Transverse colon (tissue), 4 donors: ENCODE results near the gene PKD2. TPM values are rescaled to one million over a fixed set of nuclear protein-coding genes. Genes with fewer than 3 reads are reported as not detected.

ENCODE experiments used
- DNase-seq: peaks from one replicate; pipeline ENCODE4 v3.0.0-alpha.2; 2019
- H3K27ac ChIP-seq, 4 donors: fragments of 200-600 bp; sonication (generic); 2 replicates each; pipeline ENCODE4 v1.5.1; 2016 to 2018; ENCODE audit warnings: inconsistent platforms in 4 of 4
- H3K27me3 ChIP-seq: fragments of 200-600 bp; sonication (generic); 2 replicates; pipeline ENCODE4 v1.5.1; 2017; ENCODE audit warnings: inconsistent platforms
- H3K36me3 ChIP-seq, 4 donors: fragments of 200-600 bp; sonication (generic); 2 replicates each; pipeline ENCODE4 v1.5.1; 2017 to 2019; ENCODE audit warnings: inconsistent platforms in 4 of 4
- H3K4me1 ChIP-seq, 4 donors: fragments of 200-600 bp; sonication (generic); 2 replicates each; pipeline ENCODE4 v1.5.1; 2017 to 2020; ENCODE audit warnings: inconsistent platforms in 4 of 4
- H3K4me3 ChIP-seq, 4 donors: fragments of 200-600 bp; sonication (generic); 1 replicate in 1 of 4; 2 replicates in 3 of 4; pipeline versions ENCODE4 v1.5.1 to v1.6.1; 2017 to 2019; ENCODE audit warnings: inconsistent platforms in 4 of 4
- H3K9me3 ChIP-seq, 2 donors: fragments of 200-600 bp; sonication (generic); 2 replicates each; pipeline ENCODE4 v1.5.1; 2017 to 2019; ENCODE audit warnings: inconsistent platforms in 2 of 2
- CTCF ChIP-seq, 5 experiments: fragments of 200-600 bp in 3 of 5; fragments of 450-650 bp in 2 of 5; sonication (generic) in 3 of 5; IDR thresholded peaks; 1 replicate in 2 of 5; 2 replicates in 3 of 5; pipeline ENCODE4 v1.5.1; 2016 to 2017; ENCODE audit warnings: antibody characterized with exemption in 5 of 5, inconsistent platforms in 3 of 5, mild to moderate bottlenecking in 2 of 5, moderate library complexity in 1 of 5
- EP300 ChIP-seq: sonication (generic); formaldehyde crosslinking; IDR thresholded peaks from one replicate; pipeline ENCODE4 v1.6.1; 2017; ENCODE audit warnings: antibody characterized with exemption, low read depth
- POLR2A ChIP-seq: fragments of 450-650 bp; IDR thresholded peaks from one replicate; pipeline ENCODE4 v1.6.1; 2016; ENCODE audit warnings: antibody characterized with exemption, mild to moderate bottlenecking, moderate library complexity
- POLR2AphosphoS5 ChIP-seq, 3 donors: sonication (generic); formaldehyde crosslinking; IDR thresholded peaks; one replicate each; pipeline ENCODE4 v1.6.1; 2016; ENCODE audit warnings: antibody characterized with exemption in 3 of 3
- WGBS, 2 donors: methylation state at CpG; one replicate each; pipeline ENCODE4 v1.1.5; 2018; ENCODE audit warnings: low coverage in 1 of 2; 5-methylcytosine and 5-hydroxymethylcytosine counted together
- in situ Hi-C, 4 donors: fragments of 200-750 bp; cut with MboI; loops; one replicate each; pipeline versions ENCODE4 v1.15.0 to v1.15.1; 2017; ENCODE audit warnings: low sequenced_read_pairs in 3 of 4, low pct_ligation_motif_present in 1 of 4, low pct_unique_long_range_greater_than_20kb in 1 of 4
- intact Hi-C: fragments of 100-400 bp; cut with DNase I; formaldehyde crosslinking; loops from one replicate; pipeline ENCODE4 v1.15.1; 2023; ENCODE audit warnings: low total_unique reads
- total RNA-seq, 4 donors: library from RNA; depleted of rRNA; stranded (reverse); fragments of >200 nt; gene quantifications; one replicate each; pipeline ENCODE4 v1.1.0, GENCODE V29; 2016

PKD2 gene
- total RNA-seq, 4 donors from 2014 or later = 15.7 to 48.0 (median 21.5) TPM

GRCh38 chr4:88012647-88013046, 5.2 kb downstream of the PKD2 start:
- 69 to 71% methylated on average over 3 of the region's 3 CpGs for WGBS, 2 donors
- in situ Hi-C loops (loop anchor here in 1 of 4 donors (10.0 kb wide), 1 partner anchor 478 kb away; no protein-coding TSS in a partner anchor), intact Hi-C loops (no loop called here)
- Histone ChIP-seq H3K36me3 (no peaks in the 10 kb centered on the region), H3K4me1 (peaks cover 5 to 60% (median 20%) of the 10 kb centered on the region in 4 donors), H3K4me3 (no peak overlapping the region), H3K9me3 (no peaks in the 10 kb centered on the region), H3K27me3 (no peaks in the 10 kb centered on the region), H3K27ac (peak overlapping the region in 1 of 4 donors; percentile 58)
- no peak for DNase-seq
- TF ChIP-seq EP300 = no peak

- no peaks in the 10 kb centered on the region for H3K36me3 ChIP-seq
- H3K4me3 ChIP-seq = no peak overlapping the region
- H3K4me1 ChIP-seq = peaks cover 5 to 59% (median 20%) of the 10 kb centered on the region in 4 donors
- intact Hi-C loops = no loop called here
- no peaks in the 10 kb centered on the region for H3K9me3 ChIP-seq
- TF ChIP-seq POLR2AphosphoS5 (IDR thresholded peaks at IDR 0.05) (no peak), EP300 (no peak), CTCF (IDR thresholded peaks at IDR 0.05) (no peak), POLR2A (no peak)
- peak overlapping the region in 2 of 4 donors; percentile 8 to 84 for H3K27ac ChIP-seq
- in situ Hi-C loops = loop anchor here in 1 of 4 donors (10.0 kb wide), 1 partner anchor 480 kb away; no protein-coding TSS in a partner anchor
- no peaks in the 10 kb centered on the region for H3K27me3 ChIP-seq
- no peak for DNase-seq
- WGBS, 2 donors = 86 to 100% methylated on average over 3 of the region's 3 CpGs
Observed at GRCh38 chr4:88014386-88014905, 7.0 kb downstream of the PKD2 start.

GRCh38 chr4:88015659-88016295, 8.3 kb downstream of the PKD2 start:
- H3K4me1 ChIP-seq = peaks cover 5 to 49% (median 16%) of the 10 kb centered on the region in 4 donors
- DNase-seq = no peak
- intact Hi-C loops (no loop called here), in situ Hi-C loops (loop anchor here in 1 of 4 donors (10.0 kb wide), 1 partner anchor 481 kb away; no protein-coding TSS in a partner anchor)
- 84 to 100% methylated on average over 2 to 10 of the region's 10 CpGs for WGBS, 2 donors
- peak overlapping the region; percentile 75 to 85 (median 84) for H3K27ac ChIP-seq
- no peaks in the 10 kb centered on the region for H3K27me3 ChIP-seq
- no peak overlapping the region for H3K4me3 ChIP-seq
- H3K36me3 ChIP-seq = peaks cover 0 to 2% (median 0%) of the 10 kb centered on the region in 4 donors
- no peaks in the 10 kb centered on the region for H3K9me3 ChIP-seq
- TF ChIP-seq POLR2AphosphoS5 (IDR thresholded peaks at IDR 0.05) (no peak), EP300 (no peak), CTCF (IDR thresholded peaks at IDR 0.05) (no peak), POLR2A (no peak)

GRCh38 chr4:88017516-88018297, 10.3 kb downstream of the PKD2 start:
- no peak for DNase-seq
- no peaks in the 10 kb centered on the region for H3K27me3 ChIP-seq
- peaks cover 0 to 3% (median 0%) of the 10 kb centered on the region in 4 donors for H3K36me3 ChIP-seq
- TF ChIP-seq EP300 (peak; percentile 60), CTCF (IDR thresholded peaks at IDR 0.05) (no peak), POLR2A (no peak), POLR2AphosphoS5 (IDR thresholded peaks at IDR 0.05) (peak; percentile 82 to 92 (median 91))
- 75 to 81% methylated on average over 3 to 7 of the region's 7 CpGs for WGBS, 2 donors
- no peaks in the 10 kb centered on the region for H3K9me3 ChIP-seq
- peak overlapping the region; percentile 75 to 85 (median 84) for H3K27ac ChIP-seq
- intact Hi-C loops (no loop called here), in situ Hi-C loops (loop anchor here in 1 of 4 donors (10.0 kb wide), 1 partner anchor 483 kb away; no protein-coding TSS in a partner anchor)
- H3K4me3 ChIP-seq = no peak overlapping the region
- H3K4me1 ChIP-seq = peaks cover 5 to 44% (median 13%) of the 10 kb centered on the region in 4 donors
